Stimulated activated effector memory CD8-positive, alpha-beta T cell treated with anti-CD3 and anti-CD28 coated beads, Interleukin-12 subunit alpha, Interleukin-12 subunit beta, amount 100 ng/mL, for 72 hours (primary cell): ENCODE data around the gene ATPAF2.

ENCODE experiments used
- ATAC-seq: fragments of 150-1000 bp; cut with Tn5 transposase; 2 replicates; pipeline ENCODE4 v1.10.0; 2021
- DNase-seq, 2 donors: peaks; one replicate each; pipeline ENCODE4 v3.0.0; 2021 to 2022; ENCODE audit warnings: low spot score in 2 of 2
- H3K27ac Mint-ChIP-seq: one replicate; pipeline ENCODE4 v1.8.0; 2022; ENCODE audit warnings: mild to moderate bottlenecking, mixed read lengths
- H3K36me3 Mint-ChIP-seq: one replicate; pipeline ENCODE4 v1.8.0; 2022; ENCODE audit warnings: mild to moderate bottlenecking, mixed read lengths
- H3K4me1 Mint-ChIP-seq: one replicate; pipeline ENCODE4 v1.8.0; 2022; ENCODE audit warnings: mixed read lengths
- H3K4me3 Mint-ChIP-seq: one replicate; pipeline ENCODE4 v1.8.0; 2022; ENCODE audit warnings: mild to moderate bottlenecking, mixed read lengths
- H3K9me3 Mint-ChIP-seq: one replicate; pipeline ENCODE4 v1.8.0; 2022; ENCODE audit warnings: mixed read lengths

The ATPAF2 gene

GRCh38 chr17:18045691-18046350 lies 6.9 kb upstream of the ATPAF2 start:
- Mint-ChIP-seq H3K27ac (no peak overlapping the region), H3K36me3 (peaks cover 35% of the 10 kb centered on the region), H3K9me3 (no peaks in the 10 kb centered on the region), H3K4me1 (peaks cover 22% of the 10 kb centered on the region), H3K4me3 (no peak overlapping the region)
- no peak for ATAC-seq
- DNase-seq, result no peak

- no peak for ATAC-seq
- Mint-ChIP-seq H3K4me3 (no peak overlapping the region), H3K4me1 (peaks cover 33% of the 10 kb centered on the region), H3K9me3 (no peaks in the 10 kb centered on the region), H3K36me3 (peaks cover 35% of the 10 kb centered on the region), H3K27ac (no peak overlapping the region)
- DNase-seq, result no peak
These were observed 5.6 kb upstream of the ATPAF2 start for GRCh38 chr17:18044609-18045008.

GRCh38 chr17:18043491-18043890 lies 4.5 kb upstream of the ATPAF2 start:
- no peaks in the 10 kb centered on the region for H3K9me3 Mint-ChIP-seq
- H3K36me3 Mint-ChIP-seq, result peaks cover 36% of the 10 kb centered on the region
- H3K4me1 Mint-ChIP-seq, result peaks cover 39% of the 10 kb centered on the region
- DNase-seq (no peak), ATAC-seq (no peak)
- H3K27ac Mint-ChIP-seq, result no peak overlapping the region
- no peak overlapping the region for H3K4me3 Mint-ChIP-seq

- H3K27ac Mint-ChIP-seq, result no peak overlapping the region
- no peak for DNase-seq
- H3K9me3 Mint-ChIP-seq, result no peaks in the 10 kb centered on the region
- peaks cover 43% of the 10 kb centered on the region for H3K4me1 Mint-ChIP-seq
- no peak overlapping the region for H3K4me3 Mint-ChIP-seq
- H3K36me3 Mint-ChIP-seq, result peaks cover 36% of the 10 kb centered on the region
- no peak for ATAC-seq
These were observed 4.0 kb upstream of the ATPAF2 start for GRCh38 chr17:18042983-18043382.

- DNase-seq, result no peak
- H3K4me1 Mint-ChIP-seq, result peaks cover 55% of the 10 kb centered on the region
- peak overlapping the region; percentile 88 for H3K4me3 Mint-ChIP-seq
These were observed 2.8 kb upstream of the ATPAF2 start for GRCh38 chr17:18041776-18042175.

GRCh38 chr17:18040261-18040858 lies 1.4 kb upstream of the ATPAF2 start:
- DNase-seq (peak in 1 of 2 donors; percentile 56), ATAC-seq (no peak)
- H3K9me3 Mint-ChIP-seq, result no peaks in the 10 kb centered on the region
- H3K27ac Mint-ChIP-seq, result peak overlapping the region; percentile 90
- H3K4me3 Mint-ChIP-seq, result peak overlapping the region; percentile 88
- peaks cover 24% of the 10 kb centered on the region for H3K36me3 Mint-ChIP-seq
- H3K4me1 Mint-ChIP-seq, result peaks cover 55% of the 10 kb centered on the region

More at GRCh38 chr17:18041776-18042175, 2.8 kb upstream of the ATPAF2 start:
- no peak for ATAC-seq
- peak overlapping the region; percentile 39 for H3K27ac Mint-ChIP-seq
- H3K36me3 Mint-ChIP-seq, result peaks cover 27% of the 10 kb centered on the region
- H3K9me3 Mint-ChIP-seq, result no peaks in the 10 kb centered on the region

- H3K9me3 Mint-ChIP-seq, result no peaks in the 10 kb centered on the region
- peak; percentile 38 for ATAC-seq
- DNase-seq, result peak in 1 of 2 donors; percentile 26
These were observed 730 bp upstream of the ATPAF2 start for GRCh38 chr17:18039535-18040260.

GRCh38 chr17:18038149-18038850 lies 668 bp downstream of the ATPAF2 start:
- peak overlapping the region; percentile 88 for H3K4me3 Mint-ChIP-seq
- H3K4me1 Mint-ChIP-seq, result peaks cover 63% of the 10 kb centered on the region
- ATAC-seq, result peak; percentile 63
- H3K27ac Mint-ChIP-seq, result peak overlapping the region; percentile 90
- DNase-seq, result peak in 1 of 2 donors; percentile 64
- H3K36me3 Mint-ChIP-seq, result peaks cover 20% of the 10 kb centered on the region
- H3K9me3 Mint-ChIP-seq, result no peaks in the 10 kb centered on the region

More at GRCh38 chr17:18039535-18040260, 730 bp upstream of the ATPAF2 start:
- peaks cover 20% of the 10 kb centered on the region for H3K36me3 Mint-ChIP-seq
- H3K27ac Mint-ChIP-seq, result peak overlapping the region; percentile 90
- H3K4me3 Mint-ChIP-seq, result peak overlapping the region; percentile 88
- H3K4me1 Mint-ChIP-seq, result peaks cover 55% of the 10 kb centered on the region

- Mint-ChIP-seq H3K27ac (peak overlapping the region; percentile 90), H3K4me3 (peak overlapping the region; percentile 88), H3K4me1 (peaks cover 65% of the 10 kb centered on the region), H3K9me3 (no peaks in the 10 kb centered on the region), H3K36me3 (peaks cover 20% of the 10 kb centered on the region)
- no peak for DNase-seq
- no peak for ATAC-seq
These were observed 1.5 kb downstream of the ATPAF2 start for GRCh38 chr17:18037486-18037885.

GRCh38 chr17:18035704-18036103 lies 3.3 kb downstream of the ATPAF2 start:
- Mint-ChIP-seq H3K9me3 (no peaks in the 10 kb centered on the region), H3K36me3 (peaks cover 20% of the 10 kb centered on the region), H3K27ac (no peak overlapping the region), H3K4me1 (peaks cover 50% of the 10 kb centered on the region), H3K4me3 (no peak overlapping the region)
- no peak for ATAC-seq
- DNase-seq, result no peak

GRCh38 chr17:18033442-18034099 lies 5.4 kb downstream of the ATPAF2 start:
- H3K27ac Mint-ChIP-seq, result no peak overlapping the region

GRCh38 chr17:18031955-18032354 lies 7.0 kb downstream of the ATPAF2 start:
- Mint-ChIP-seq H3K36me3 (peaks cover 18% of the 10 kb centered on the region), H3K4me3 (no peak overlapping the region), H3K4me1 (peaks cover 20% of the 10 kb centered on the region), H3K9me3 (no peaks in the 10 kb centered on the region), H3K27ac (no peak overlapping the region)
- ATAC-seq (no peak), DNase-seq (no peak)

More at GRCh38 chr17:18033442-18034099, 5.4 kb downstream of the ATPAF2 start:
- Mint-ChIP-seq H3K9me3 (no peaks in the 10 kb centered on the region), H3K36me3 (peaks cover 13% of the 10 kb centered on the region), H3K4me1 (peaks cover 35% of the 10 kb centered on the region), H3K4me3 (no peak overlapping the region)
- DNase-seq (peak in 1 of 2 donors; percentile 62), ATAC-seq (peak; percentile 75)

GRCh38 chr17:18028952-18029540 lies 9.9 kb downstream of the ATPAF2 start:
- no peaks in the 10 kb centered on the region for H3K9me3 Mint-ChIP-seq
- H3K4me1 Mint-ChIP-seq, result peaks cover 41% of the 10 kb centered on the region
- peaks cover 40% of the 10 kb centered on the region for H3K36me3 Mint-ChIP-seq
- H3K4me3 Mint-ChIP-seq, result no peak overlapping the region
- no peak overlapping the region for H3K27ac Mint-ChIP-seq
- no peak for DNase-seq
- no peak for ATAC-seq

GRCh38 chr17:18028114-18028951 lies 10.6 kb downstream of the ATPAF2 start:
- no peak for DNase-seq
- Mint-ChIP-seq H3K36me3 (peaks cover 42% of the 10 kb centered on the region), H3K4me3 (no peak overlapping the region), H3K27ac (no peak overlapping the region), H3K9me3 (no peaks in the 10 kb centered on the region), H3K4me1 (peaks cover 34% of the 10 kb centered on the region)
- no peak for ATAC-seq
